Osteoblast (primary cell): ENCODE data around the gene PAGE4. TPM values are rescaled to one million over a fixed set of nuclear protein-coding genes. Genes with fewer than 3 reads are reported as not detected.

Experiments used
- DNase-seq: peaks from one replicate; pipeline ENCODE4 v3.0.0; 2011; ENCODE audit warnings: low spot score, mixed read lengths; ENCODE audit not compliant: insufficient read length; ENCODE audit errors: missing footprints
- H2AFZ ChIP-seq: 2 replicates; pipeline ENCODE4 v1.6.0; 2011; ENCODE audit warnings: mild to moderate bottlenecking, low read length
- H3K27ac ChIP-seq: 2 replicates; pipeline ENCODE4 v1.5.1; 2011; ENCODE audit warnings: mild to moderate bottlenecking, low read depth, low read length, moderate library complexity
- H3K27me3 ChIP-seq: 2 replicates; pipeline ENCODE4 v1.6.0; 2012; ENCODE audit warnings: mild to moderate bottlenecking, control low read depth, inconsistent platforms, low read length, moderate library complexity; ENCODE audit not compliant: insufficient read depth
- H3K36me3 ChIP-seq: 2 replicates; pipeline ENCODE4 v1.5.1; 2011; ENCODE audit warnings: mild to moderate bottlenecking, low read length, control low read depth, moderate library complexity; ENCODE audit not compliant: insufficient read depth
- H3K4me1 ChIP-seq: 2 replicates; pipeline ENCODE4 v1.5.1; 2011; ENCODE audit warnings: mild to moderate bottlenecking, low read length, control low read depth, moderate library complexity; ENCODE audit not compliant: insufficient read depth
- H3K4me2 ChIP-seq: 2 replicates; pipeline ENCODE4 v1.6.0; 2011; ENCODE audit warnings: mild to moderate bottlenecking, low read length; ENCODE audit not compliant: insufficient read depth
- H3K4me3 ChIP-seq: fragments of 200-600 bp; sonication (generic); 3 replicates; pipeline ENCODE4 v1.5.1; 2012; ENCODE audit warnings: mild to moderate bottlenecking, low read length, inconsistent platforms; ENCODE audit not compliant: insufficient read depth
- H3K79me2 ChIP-seq: 2 replicates; pipeline ENCODE4 v1.6.0; 2012; ENCODE audit warnings: mild to moderate bottlenecking, low read length, control low read depth, inconsistent platforms; ENCODE audit not compliant: insufficient read depth
- H3K9me3 ChIP-seq: 2 replicates; pipeline ENCODE4 v1.5.1; 2011; ENCODE audit warnings: low read depth, low read length, control low read depth
- H4K20me1 ChIP-seq: 2 replicates; pipeline ENCODE4 v1.6.0; 2012; ENCODE audit warnings: mild to moderate bottlenecking, low read length, control low read depth; ENCODE audit not compliant: insufficient read depth
- total RNA-seq: library from RNA; depleted of rRNA; stranded (reverse); fragments of >200 nt; gene quantifications from 2 replicates; pipeline ENCODE4 v1.2.3, GENCODE V29; 2012
- TF ChIP-seq, protein P1 (sequence below): IDR thresholded peaks from 2 replicates; pipeline ENCODE4 v1.5.1; 2011; ENCODE audit warnings: mild to moderate bottlenecking, low read depth, low read length, moderate library complexity; ENCODE audit errors: extremely low read depth

PAGE4 gene
- total RNA-seq, 1 donor = not detected

DNA sequence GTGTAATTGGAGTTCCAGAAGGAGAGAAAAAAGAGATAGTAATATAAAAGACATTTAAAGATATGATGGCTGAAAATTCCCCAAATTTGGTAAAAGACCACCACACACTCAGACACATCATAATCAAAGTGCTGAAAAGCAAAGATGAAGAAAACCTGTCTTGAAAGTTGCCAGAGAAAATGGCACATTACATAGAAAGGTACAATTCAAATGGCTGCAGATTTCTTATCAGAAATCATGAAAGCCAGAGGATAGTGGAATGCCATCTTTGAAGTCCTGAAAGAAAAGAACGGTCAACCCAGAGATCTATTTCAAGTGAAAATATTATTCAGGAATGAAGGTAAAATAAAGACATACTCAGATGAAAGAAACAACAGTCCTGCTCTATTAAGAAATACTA lies 29.3 kb upstream of the PAGE4 start:
- Histone ChIP-seq H3K27me3 (no peaks in the 10 kb centered on the region), H3K4me2 (no peak overlapping the region), H3K36me3 (no peaks in the 10 kb centered on the region), H3K27ac (no peak overlapping the region), H2AFZ (no peak overlapping the region), H3K4me3 (no peak overlapping the region), H3K9me3 (no peaks in the 10 kb centered on the region), H4K20me1 (no peaks in the 10 kb centered on the region), H3K79me2 (no peaks in the 10 kb centered on the region), H3K4me1 (no peaks in the 10 kb centered on the region)
- no peak for DNase-seq
- TF ChIP-seq, protein P1, sequence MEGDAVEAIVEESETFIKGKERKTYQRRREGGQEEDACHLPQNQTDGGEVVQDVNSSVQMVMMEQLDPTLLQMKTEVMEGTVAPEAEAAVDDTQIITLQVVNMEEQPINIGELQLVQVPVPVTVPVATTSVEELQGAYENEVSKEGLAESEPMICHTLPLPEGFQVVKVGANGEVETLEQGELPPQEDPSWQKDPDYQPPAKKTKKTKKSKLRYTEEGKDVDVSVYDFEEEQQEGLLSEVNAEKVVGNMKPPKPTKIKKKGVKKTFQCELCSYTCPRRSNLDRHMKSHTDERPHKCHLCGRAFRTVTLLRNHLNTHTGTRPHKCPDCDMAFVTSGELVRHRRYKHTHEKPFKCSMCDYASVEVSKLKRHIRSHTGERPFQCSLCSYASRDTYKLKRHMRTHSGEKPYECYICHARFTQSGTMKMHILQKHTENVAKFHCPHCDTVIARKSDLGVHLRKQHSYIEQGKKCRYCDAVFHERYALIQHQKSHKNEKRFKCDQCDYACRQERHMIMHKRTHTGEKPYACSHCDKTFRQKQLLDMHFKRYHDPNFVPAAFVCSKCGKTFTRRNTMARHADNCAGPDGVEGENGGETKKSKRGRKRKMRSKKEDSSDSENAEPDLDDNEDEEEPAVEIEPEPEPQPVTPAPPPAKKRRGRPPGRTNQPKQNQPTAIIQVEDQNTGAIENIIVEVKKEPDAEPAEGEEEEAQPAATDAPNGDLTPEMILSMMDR = no peak

DNA sequence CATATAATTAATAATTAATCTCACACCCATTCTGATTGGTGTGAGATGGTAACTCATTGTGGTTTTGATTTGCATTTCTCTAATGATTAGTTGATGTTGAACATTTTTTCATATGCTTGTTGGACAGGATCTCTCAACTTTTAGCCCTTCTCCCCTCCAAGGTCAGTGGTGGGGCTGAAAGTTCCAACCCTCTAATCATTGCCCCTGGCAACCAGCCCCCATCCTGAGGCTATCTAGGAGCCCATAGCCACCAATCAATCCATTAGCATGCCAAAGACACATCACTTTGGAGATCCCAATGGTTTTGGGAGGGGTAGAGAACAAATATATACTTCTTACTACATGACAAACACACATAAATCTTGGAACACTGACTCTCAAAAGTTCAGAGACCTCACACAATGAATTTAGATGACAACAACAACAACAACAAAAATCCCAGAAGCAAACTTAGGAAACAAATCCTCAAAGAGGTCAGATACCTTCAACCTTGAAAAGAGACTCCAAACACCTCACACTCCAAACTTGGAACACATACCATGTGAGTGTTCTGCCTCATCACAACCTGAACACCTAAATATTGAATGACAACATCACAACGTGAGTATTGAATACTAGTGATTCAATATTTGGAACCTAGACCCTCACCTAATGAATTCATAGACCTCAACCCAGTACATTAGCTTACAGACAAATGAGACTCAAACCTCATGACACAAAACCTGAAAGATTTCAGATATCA lies 19.0 kb upstream of the PAGE4 start:
- DNase-seq = no peak
- Histone ChIP-seq H3K27ac (no peak overlapping the region), H2AFZ (no peak overlapping the region), H3K4me3 (no peak overlapping the region), H3K4me1 (no peaks in the 10 kb centered on the region), H3K4me2 (no peak overlapping the region), H4K20me1 (no peaks in the 10 kb centered on the region), H3K36me3 (no peaks in the 10 kb centered on the region), H3K79me2 (no peaks in the 10 kb centered on the region), H3K27me3 (no peaks in the 10 kb centered on the region), H3K9me3 (no peaks in the 10 kb centered on the region)
- TF ChIP-seq, protein P1 = no peak

DNA sequence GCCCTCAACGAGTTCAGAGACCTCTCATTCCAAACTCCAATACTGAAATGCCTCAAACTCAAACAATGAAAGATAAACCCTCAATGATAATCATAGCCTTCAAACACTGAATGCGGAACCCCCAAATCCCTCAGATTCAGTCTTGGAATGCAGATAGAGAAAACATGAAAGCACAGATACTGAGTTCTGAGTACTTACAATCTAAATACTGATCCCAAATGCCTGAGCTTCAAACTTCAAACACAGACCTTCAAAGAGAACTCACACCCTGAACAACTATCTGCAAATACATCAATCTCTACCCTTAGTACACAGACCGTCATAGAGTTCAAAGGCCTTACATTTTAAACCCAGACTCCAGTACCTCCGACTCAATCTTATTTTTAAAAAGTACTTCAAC lies 16.9 kb upstream of the PAGE4 start:
- Histone ChIP-seq H2AFZ (no peak overlapping the region), H3K36me3 (no peaks in the 10 kb centered on the region), H3K27ac (no peak overlapping the region), H4K20me1 (no peaks in the 10 kb centered on the region), H3K27me3 (no peaks in the 10 kb centered on the region), H3K9me3 (no peaks in the 10 kb centered on the region), H3K4me1 (no peaks in the 10 kb centered on the region), H3K4me3 (no peak overlapping the region), H3K4me2 (no peak overlapping the region), H3K79me2 (no peaks in the 10 kb centered on the region)
- TF ChIP-seq, protein P1 = no peak
- no peak for DNase-seq

DNA sequence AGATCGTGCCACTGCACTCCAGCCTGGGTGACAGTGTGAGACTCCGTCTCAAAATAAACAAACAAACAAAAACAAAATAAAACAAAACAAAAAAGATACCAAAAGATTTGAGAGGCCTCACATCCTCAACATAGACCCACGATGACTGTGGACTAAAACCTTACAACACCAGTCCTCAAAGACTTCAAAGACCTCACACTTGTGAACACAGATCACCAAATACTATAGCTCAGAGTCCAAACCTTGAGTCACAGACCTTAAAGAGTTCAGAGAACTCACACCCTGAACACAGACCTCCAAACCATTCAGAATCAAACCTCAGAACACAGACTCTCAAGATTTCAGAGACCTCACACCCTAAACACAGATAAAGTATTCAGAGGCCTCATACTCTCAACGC lies 12.7 kb upstream of the PAGE4 start:
- H3K4me2 ChIP-seq = no peak overlapping the region
- H4K20me1 ChIP-seq = no peaks in the 10 kb centered on the region
- TF ChIP-seq, protein P1 = no peak
- H2AFZ ChIP-seq = no peak overlapping the region
- no peak for DNase-seq
- no peak overlapping the region for H3K4me3 ChIP-seq
- H3K27me3 ChIP-seq = no peaks in the 10 kb centered on the region
- H3K27ac ChIP-seq = no peak overlapping the region
- no peaks in the 10 kb centered on the region for H3K9me3 ChIP-seq
- no peaks in the 10 kb centered on the region for H3K36me3 ChIP-seq
- H3K79me2 ChIP-seq = no peaks in the 10 kb centered on the region
- H3K4me1 ChIP-seq = no peaks in the 10 kb centered on the region
